Measurements from ENCODE around the gene STRIP1. TPM values are rescaled to one million over a fixed set of nuclear protein-coding genes. Genes with fewer than 3 reads are reported as not detected.

The STRIP1 gene
- total RNA-seq, 2 donors from 2014 or later, result 14.6 to 19.1 TPM

GRCh38 chr1:109989506-109990301 lies 44.7 kb upstream of the STRIP1 start:
- no peaks in the 10 kb centered on the region for H3K27me3 ChIP-seq
- no peaks in the 10 kb centered on the region for H3K36me3 ChIP-seq
- no peak overlapping the region for H3K4me3 ChIP-seq
- TF ChIP-seq CTCF (IDR thresholded peaks at IDR 0.05), result no peak
- H3K27ac ChIP-seq, result no peak overlapping the region
- H3K4me1 ChIP-seq, result peaks cover 0 to 72% of the 10 kb centered on the region in 2 donors
- H3K9me3 ChIP-seq, result no peaks in the 10 kb centered on the region
- DNase-seq (ENCODE audit: low spot score), result no peak

GRCh38 chr1:109990302-109990653 lies 44.1 kb upstream of the STRIP1 start:
- no peaks in the 10 kb centered on the region for H3K36me3 ChIP-seq
- no peak overlapping the region for H3K4me3 ChIP-seq
- H3K9me3 ChIP-seq, result no peaks in the 10 kb centered on the region
- no peak for DNase-seq (ENCODE audit: low spot score)
- H3K27me3 ChIP-seq, result no peaks in the 10 kb centered on the region
- no peak for TF ChIP-seq CTCF (IDR thresholded peaks at IDR 0.05)
- no peak overlapping the region for H3K27ac ChIP-seq
- H3K4me1 ChIP-seq, result peaks cover 0 to 78% of the 10 kb centered on the region in 2 donors

GRCh38 chr1:109991400-109991925 lies 43.0 kb upstream of the STRIP1 start:
- no peak for TF ChIP-seq CTCF (IDR thresholded peaks at IDR 0.05)
- Histone ChIP-seq H3K27me3 (no peaks in the 10 kb centered on the region), H3K9me3 (no peaks in the 10 kb centered on the region), H3K4me1 (peaks cover 0 to 70% of the 10 kb centered on the region in 2 donors), H3K27ac (no peak overlapping the region), H3K36me3 (no peaks in the 10 kb centered on the region), H3K4me3 (no peak overlapping the region)
- DNase-seq (ENCODE audit: low spot score), result no peak

- Histone ChIP-seq H3K4me1 (peaks cover 0 to 61% of the 10 kb centered on the region in 2 donors), H3K36me3 (no peaks in the 10 kb centered on the region), H3K27me3 (no peaks in the 10 kb centered on the region), H3K27ac (no peak overlapping the region), H3K4me3 (no peak overlapping the region), H3K9me3 (no peaks in the 10 kb centered on the region)
- DNase-seq (ENCODE audit: low spot score), result no peak
- no peak for TF ChIP-seq CTCF (IDR thresholded peaks at IDR 0.05)
Observed at GRCh38 chr1:109993885-109994284, 40.5 kb upstream of the STRIP1 start.

GRCh38 chr1:109994654-109995053 lies 39.8 kb upstream of the STRIP1 start:
- no peak for TF ChIP-seq CTCF (IDR thresholded peaks at IDR 0.05)
- Histone ChIP-seq H3K27me3 (no peaks in the 10 kb centered on the region), H3K36me3 (no peaks in the 10 kb centered on the region), H3K27ac (no peak overlapping the region), H3K4me1 (peaks cover 0 to 55% of the 10 kb centered on the region in 2 donors), H3K4me3 (no peak overlapping the region), H3K9me3 (no peaks in the 10 kb centered on the region)
- no peak for DNase-seq (ENCODE audit: low spot score)
